H1 (cell line): Measurements from ENCODE around the gene ATXN2. TPM values are rescaled to one million over a fixed set of nuclear protein-coding genes. Genes with fewer than 3 reads are reported as not detected.

Experiments used
- BCL11A ChIP-seq, 2 experiments: IDR thresholded peaks; one replicate each; pipeline ENCODE4 v1.6.1; 2011; ENCODE audit warnings: low read depth in 2 of 2, low read length in 2 of 2, mild to moderate bottlenecking in 2 of 2
- CREB1 ChIP-seq: IDR thresholded peaks from 2 replicates; pipeline ENCODE4 v1.6.1; 2012; ENCODE audit warnings: inconsistent platforms
- CTBP2 ChIP-seq: IDR thresholded peaks from 2 replicates; pipeline ENCODE4 v1.7.0; 2011; ENCODE audit warnings: borderline replicate concordance, mild to moderate bottlenecking, moderate library complexity, mixed read lengths, low read length; ENCODE audit not compliant: insufficient read depth, insufficient read length
- HDAC2 ChIP-seq, 2 experiments: fragments of 300-600 bp in 1 of 2; sonication (generic) in 1 of 2; IDR thresholded peaks; 2 replicates each; pipeline ENCODE4 v1.6.1; 2011 to 2012; ENCODE audit warnings: low read depth in 2 of 2, low read length in 2 of 2, mild to moderate bottlenecking in 2 of 2, moderate library complexity in 2 of 2, borderline replicate concordance in 1 of 2, inconsistent platforms in 1 of 2
- HDAC6 ChIP-seq: IDR thresholded peaks from one replicate; pipeline ENCODE4 v1.7.1; 2012; ENCODE audit warnings: low read depth, mild to moderate bottlenecking, inconsistent platforms, low read length, moderate library complexity
- MAFK ChIP-seq: IDR thresholded peaks from 2 replicates; pipeline ENCODE4 v1.6.1; 2012; ENCODE audit warnings: low read depth, mild to moderate bottlenecking, improper control_type of control experiment, low read length
- NRF1 ChIP-seq: IDR thresholded peaks from 2 replicates; pipeline ENCODE4 v1.6.1; 2011; ENCODE audit warnings: mild to moderate bottlenecking, low read depth, low read length, improper control_type of control experiment
- POU5F1 ChIP-seq: IDR thresholded peaks from 2 replicates; pipeline ENCODE4 v1.6.1; 2011; ENCODE audit warnings: low read depth, mild to moderate bottlenecking, low read length, moderate library complexity
- RBBP5 ChIP-seq: IDR thresholded peaks from 2 replicates; pipeline ENCODE4 v1.7.1; 2012; ENCODE audit warnings: low read depth, mild to moderate bottlenecking, inconsistent platforms, low read length, moderate library complexity, borderline replicate concordance
- SP2 ChIP-seq: IDR thresholded peaks from 2 replicates; pipeline ENCODE4 v1.6.1; 2012; ENCODE audit warnings: mild to moderate bottlenecking, low read length, inconsistent platforms
- TAF1 ChIP-seq: IDR thresholded peaks from 2 replicates; pipeline ENCODE4 v1.6.1; 2011; ENCODE audit warnings: mild to moderate bottlenecking, low read depth, low read length
- YY1 ChIP-seq: IDR thresholded peaks from 2 replicates; pipeline ENCODE4 v1.6.1; 2011; ENCODE audit warnings: low read depth, mild to moderate bottlenecking, low read length
- polyA plus RNA-seq, 7 experiments: library from polyadenylated mRNA; depleted of rRNA in 3 of 7; stranded (reverse) in 5 of 7; unstranded in 2 of 7; fragments of >200 nt in 5 of 7; fragments of 200-250 nt in 2 of 7; gene quantifications; 1 replicate in 5 of 7; 2 replicates in 1 of 7; 4 replicates in 1 of 7; pipeline versions ENCODE4 v1.2.1 to v1.2.3, GENCODE V29; 2011 to 2013; ENCODE audit warnings: missing spikeins in 2 of 7, mixed read lengths in 2 of 7
- total RNA-seq: library from RNA; stranded (reverse); fragmentation: NEBNext Ultra II Directional; extraction: Animal tissue kit (Norgen Biotek cat#: 25700); gene quantifications from 2 replicates; pipeline ENCODE4 v1.2.1, GENCODE V29; 2021
- TF ChIP-seq, protein P1 (sequence below): fragments of 300-600 bp; sonication (generic); IDR thresholded peaks from 2 replicates; pipeline ENCODE4 v1.7.1; 2012; ENCODE audit warnings: low read length, moderate library complexity, mild to moderate bottlenecking, inconsistent platforms; ENCODE audit not compliant: insufficient replicate concordance

Gene ATXN2
- total and polyA plus RNA-seq, 2 of the 8 experiments (the other 6 are each of a cell fraction or from before 2014, with no cell fraction given), result 46.6 to 80.7 TPM

GRCh38 chr12:111438481-111438880 is 160.6 kb downstream of the ATXN2 start (continued):
- TF ChIP-seq, protein P1, sequence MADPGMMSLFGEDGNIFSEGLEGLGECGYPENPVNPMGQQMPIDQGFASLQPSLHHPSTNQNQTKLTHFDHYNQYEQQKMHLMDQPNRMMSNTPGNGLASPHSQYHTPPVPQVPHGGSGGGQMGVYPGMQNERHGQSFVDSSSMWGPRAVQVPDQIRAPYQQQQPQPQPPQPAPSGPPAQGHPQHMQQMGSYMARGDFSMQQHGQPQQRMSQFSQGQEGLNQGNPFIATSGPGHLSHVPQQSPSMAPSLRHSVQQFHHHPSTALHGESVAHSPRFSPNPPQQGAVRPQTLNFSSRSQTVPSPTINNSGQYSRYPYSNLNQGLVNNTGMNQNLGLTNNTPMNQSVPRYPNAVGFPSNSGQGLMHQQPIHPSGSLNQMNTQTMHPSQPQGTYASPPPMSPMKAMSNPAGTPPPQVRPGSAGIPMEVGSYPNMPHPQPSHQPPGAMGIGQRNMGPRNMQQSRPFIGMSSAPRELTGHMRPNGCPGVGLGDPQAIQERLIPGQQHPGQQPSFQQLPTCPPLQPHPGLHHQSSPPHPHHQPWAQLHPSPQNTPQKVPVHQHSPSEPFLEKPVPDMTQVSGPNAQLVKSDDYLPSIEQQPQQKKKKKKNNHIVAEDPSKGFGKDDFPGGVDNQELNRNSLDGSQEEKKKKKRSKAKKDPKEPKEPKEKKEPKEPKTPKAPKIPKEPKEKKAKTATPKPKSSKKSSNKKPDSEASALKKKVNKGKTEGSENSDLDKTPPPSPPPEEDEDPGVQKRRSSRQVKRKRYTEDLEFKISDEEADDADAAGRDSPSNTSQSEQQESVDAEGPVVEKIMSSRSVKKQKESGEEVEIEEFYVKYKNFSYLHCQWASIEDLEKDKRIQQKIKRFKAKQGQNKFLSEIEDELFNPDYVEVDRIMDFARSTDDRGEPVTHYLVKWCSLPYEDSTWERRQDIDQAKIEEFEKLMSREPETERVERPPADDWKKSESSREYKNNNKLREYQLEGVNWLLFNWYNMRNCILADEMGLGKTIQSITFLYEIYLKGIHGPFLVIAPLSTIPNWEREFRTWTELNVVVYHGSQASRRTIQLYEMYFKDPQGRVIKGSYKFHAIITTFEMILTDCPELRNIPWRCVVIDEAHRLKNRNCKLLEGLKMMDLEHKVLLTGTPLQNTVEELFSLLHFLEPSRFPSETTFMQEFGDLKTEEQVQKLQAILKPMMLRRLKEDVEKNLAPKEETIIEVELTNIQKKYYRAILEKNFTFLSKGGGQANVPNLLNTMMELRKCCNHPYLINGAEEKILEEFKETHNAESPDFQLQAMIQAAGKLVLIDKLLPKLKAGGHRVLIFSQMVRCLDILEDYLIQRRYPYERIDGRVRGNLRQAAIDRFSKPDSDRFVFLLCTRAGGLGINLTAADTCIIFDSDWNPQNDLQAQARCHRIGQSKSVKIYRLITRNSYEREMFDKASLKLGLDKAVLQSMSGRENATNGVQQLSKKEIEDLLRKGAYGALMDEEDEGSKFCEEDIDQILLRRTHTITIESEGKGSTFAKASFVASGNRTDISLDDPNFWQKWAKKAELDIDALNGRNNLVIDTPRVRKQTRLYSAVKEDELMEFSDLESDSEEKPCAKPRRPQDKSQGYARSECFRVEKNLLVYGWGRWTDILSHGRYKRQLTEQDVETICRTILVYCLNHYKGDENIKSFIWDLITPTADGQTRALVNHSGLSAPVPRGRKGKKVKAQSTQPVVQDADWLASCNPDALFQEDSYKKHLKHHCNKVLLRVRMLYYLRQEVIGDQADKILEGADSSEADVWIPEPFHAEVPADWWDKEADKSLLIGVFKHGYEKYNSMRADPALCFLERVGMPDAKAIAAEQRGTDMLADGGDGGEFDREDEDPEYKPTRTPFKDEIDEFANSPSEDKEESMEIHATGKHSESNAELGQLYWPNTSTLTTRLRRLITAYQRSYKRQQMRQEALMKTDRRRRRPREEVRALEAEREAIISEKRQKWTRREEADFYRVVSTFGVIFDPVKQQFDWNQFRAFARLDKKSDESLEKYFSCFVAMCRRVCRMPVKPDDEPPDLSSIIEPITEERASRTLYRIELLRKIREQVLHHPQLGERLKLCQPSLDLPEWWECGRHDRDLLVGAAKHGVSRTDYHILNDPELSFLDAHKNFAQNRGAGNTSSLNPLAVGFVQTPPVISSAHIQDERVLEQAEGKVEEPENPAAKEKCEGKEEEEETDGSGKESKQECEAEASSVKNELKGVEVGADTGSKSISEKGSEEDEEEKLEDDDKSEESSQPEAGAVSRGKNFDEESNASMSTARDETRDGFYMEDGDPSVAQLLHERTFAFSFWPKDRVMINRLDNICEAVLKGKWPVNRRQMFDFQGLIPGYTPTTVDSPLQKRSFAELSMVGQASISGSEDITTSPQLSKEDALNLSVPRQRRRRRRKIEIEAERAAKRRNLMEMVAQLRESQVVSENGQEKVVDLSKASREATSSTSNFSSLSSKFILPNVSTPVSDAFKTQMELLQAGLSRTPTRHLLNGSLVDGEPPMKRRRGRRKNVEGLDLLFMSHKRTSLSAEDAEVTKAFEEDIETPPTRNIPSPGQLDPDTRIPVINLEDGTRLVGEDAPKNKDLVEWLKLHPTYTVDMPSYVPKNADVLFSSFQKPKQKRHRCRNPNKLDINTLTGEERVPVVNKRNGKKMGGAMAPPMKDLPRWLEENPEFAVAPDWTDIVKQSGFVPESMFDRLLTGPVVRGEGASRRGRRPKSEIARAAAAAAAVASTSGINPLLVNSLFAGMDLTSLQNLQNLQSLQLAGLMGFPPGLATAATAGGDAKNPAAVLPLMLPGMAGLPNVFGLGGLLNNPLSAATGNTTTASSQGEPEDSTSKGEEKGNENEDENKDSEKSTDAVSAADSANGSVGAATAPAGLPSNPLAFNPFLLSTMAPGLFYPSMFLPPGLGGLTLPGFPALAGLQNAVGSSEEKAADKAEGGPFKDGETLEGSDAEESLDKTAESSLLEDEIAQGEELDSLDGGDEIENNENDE, result no peak
- TF ChIP-seq SP2 (no peak), HDAC2 (IDR thresholded peaks at IDR 0.05; ENCODE audit: borderline replicate concordance in 1 of 2, low read depth in 2 of 2, low read length in 2 of 2) (no peak), YY1 (no peak), NRF1 (no peak), TAF1 (no peak), BCL11A (IDR thresholded peaks at IDR 0.05; ENCODE audit: low read depth in 2 of 2, low read length in 2 of 2) (no peak), MAFK (no peak), RBBP5 (no peak), CREB1 (no peak), POU5F1 (no peak), HDAC6 (no peak), CTBP2 (no peak)
